ENCODE data around the gene POMT2.

POMT2 gene

GRCh38 chr14:77313371-77313770, 7.3 kb downstream of the POMT2 start:
- Histone ChIP-seq H3K36me3 (replicated peaks) (no peaks in the 10 kb centered on the region), H3K27ac (no peak overlapping the region), H3K27me3 (replicated peaks) (no peaks in the 10 kb centered on the region), H3K4me3 (ENCODE audit: low read depth, low read length) (no peak overlapping the region)
- DNase-seq, result no peak
- in situ Hi-C loops (cut with HindIII; ENCODE audit: low pct_ligation_motif_present, low sequenced_read_pairs), result no loop called here
- no peak for TF ChIP-seq CTCF (IDR thresholded peaks at IDR 0.05; ENCODE audit: low read depth, low read length, missing control alignments)

GRCh38 chr14:77311217-77311616, 9.5 kb downstream of the POMT2 start:
- no peaks in the 10 kb centered on the region for H3K27me3 ChIP-seq (replicated peaks)
- in situ Hi-C loops (cut with HindIII; ENCODE audit: low pct_ligation_motif_present, low sequenced_read_pairs), result no loop called here

GRCh38 chr14:77310026-77310425, 10.7 kb downstream of the POMT2 start:
- Histone ChIP-seq H3K36me3 (replicated peaks) (no peaks in the 10 kb centered on the region), H3K27me3 (replicated peaks) (no peaks in the 10 kb centered on the region), H3K27ac (no peak overlapping the region), H3K4me3 (ENCODE audit: low read depth, low read length) (no peak overlapping the region)
- no peak for TF ChIP-seq CTCF (IDR thresholded peaks at IDR 0.05; ENCODE audit: low read depth, low read length, missing control alignments)
- in situ Hi-C loops (cut with HindIII; ENCODE audit: low pct_ligation_motif_present, low sequenced_read_pairs), result no loop called here
- DNase-seq, result no peak

More at GRCh38 chr14:77311217-77311616, 9.5 kb downstream of the POMT2 start:
- no peak for TF ChIP-seq CTCF (IDR thresholded peaks at IDR 0.05; ENCODE audit: low read depth, low read length, missing control alignments)
- H3K36me3 ChIP-seq (replicated peaks), result no peaks in the 10 kb centered on the region
- no peak overlapping the region for H3K4me3 ChIP-seq (ENCODE audit: low read depth, low read length)
- no peak for DNase-seq
- H3K27ac ChIP-seq, result no peak overlapping the region

GRCh38 chr14:77309131-77309530, 11.6 kb downstream of the POMT2 start:
- Histone ChIP-seq H3K27me3 (replicated peaks) (no peaks in the 10 kb centered on the region), H3K27ac (no peak overlapping the region), H3K4me3 (ENCODE audit: low read depth, low read length) (no peak overlapping the region), H3K36me3 (replicated peaks) (no peaks in the 10 kb centered on the region)
- in situ Hi-C loops (cut with HindIII; ENCODE audit: low pct_ligation_motif_present, low sequenced_read_pairs), result no loop called here
- DNase-seq, result no peak
- TF ChIP-seq CTCF (IDR thresholded peaks at IDR 0.05; ENCODE audit: low read depth, low read length, missing control alignments), result no peak

GRCh38 chr14:77306851-77307496, 13.7 kb downstream of the POMT2 start:
- no peaks in the 10 kb centered on the region for H3K36me3 ChIP-seq (replicated peaks)
- in situ Hi-C loops (cut with HindIII; ENCODE audit: low pct_ligation_motif_present, low sequenced_read_pairs), result no loop called here
- TF ChIP-seq CTCF (IDR thresholded peaks at IDR 0.05; ENCODE audit: low read depth, low read length, missing control alignments), result no peak
- H3K27ac ChIP-seq, result peak overlapping the region; percentile 18
- DNase-seq, result no peak
- H3K4me3 ChIP-seq (ENCODE audit: low read depth, low read length), result no peak overlapping the region
- H3K27me3 ChIP-seq (replicated peaks), result no peaks in the 10 kb centered on the region

- no peak for DNase-seq
- Histone ChIP-seq H3K4me3 (ENCODE audit: low read depth, low read length) (no peak overlapping the region), H3K27me3 (replicated peaks) (no peaks in the 10 kb centered on the region), H3K36me3 (replicated peaks) (no peaks in the 10 kb centered on the region), H3K27ac (peak overlapping the region; percentile 18)
- in situ Hi-C loops (cut with HindIII; ENCODE audit: low pct_ligation_motif_present, low sequenced_read_pairs), result no loop called here
- TF ChIP-seq CTCF (IDR thresholded peaks at IDR 0.05; ENCODE audit: low read depth, low read length, missing control alignments), result no peak
Measured at GRCh38 chr14:77306416-77306815, 14.3 kb downstream of the POMT2 start.
